ENCODE results near the gene RNF223. TPM values are rescaled to one million over a fixed set of nuclear protein-coding genes. Genes with fewer than 3 reads are reported as not detected.

The RNF223 gene
- not detected for total RNA-seq
- long read RNA-seq: 0 reads

DNA sequence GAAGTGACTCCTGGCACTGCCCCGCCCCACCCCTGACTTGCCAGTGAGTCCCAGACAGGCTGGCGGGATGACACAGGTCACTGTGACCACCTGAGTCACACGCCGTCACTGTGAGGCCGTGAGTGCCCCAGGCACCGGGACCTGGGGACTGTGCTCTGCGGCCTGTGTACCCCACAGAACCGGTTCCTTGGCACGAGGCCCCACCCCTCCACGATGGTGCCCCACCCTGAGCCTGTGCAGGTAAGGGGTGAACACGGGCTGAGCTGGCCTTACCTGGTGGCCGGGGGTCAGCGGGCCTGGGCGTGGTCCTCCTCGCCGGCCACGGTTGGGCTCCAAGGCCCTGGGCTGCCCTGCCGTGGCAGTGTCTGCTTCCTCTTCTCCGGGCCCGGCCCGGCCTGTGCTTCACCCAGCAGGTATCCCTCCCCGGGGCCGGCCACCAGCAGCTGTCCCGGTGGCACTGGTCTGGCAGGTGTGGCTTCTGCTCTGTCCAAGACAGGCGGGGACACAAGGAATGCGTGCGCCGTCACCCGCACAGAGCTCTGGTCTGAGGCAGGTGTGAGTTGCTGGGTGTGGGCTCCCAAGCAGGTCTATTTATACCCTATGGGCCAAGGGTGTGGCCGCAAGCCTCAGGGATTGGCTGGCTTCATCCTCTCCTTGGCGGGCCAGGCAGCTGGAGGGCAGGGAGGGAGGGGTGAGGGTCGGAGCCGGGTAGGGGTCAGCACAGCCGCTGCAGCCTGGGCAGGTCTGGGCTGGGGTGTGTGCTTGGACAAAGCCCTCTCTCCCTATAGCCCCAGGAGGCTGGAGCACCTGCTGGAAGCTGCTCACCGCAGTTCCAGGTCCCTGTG is at the start of gene RNF223:
Gene RNF223, minus strand, starts transcription at position 564 of the 845 bp plus-strand sequence. CDS start 1,740 bp downstream, outside the sequence.
- intact Hi-C loops (cut with DNase I): no loop called here
- DNase-seq: no peak
- ATAC-seq: no peak

DNA sequence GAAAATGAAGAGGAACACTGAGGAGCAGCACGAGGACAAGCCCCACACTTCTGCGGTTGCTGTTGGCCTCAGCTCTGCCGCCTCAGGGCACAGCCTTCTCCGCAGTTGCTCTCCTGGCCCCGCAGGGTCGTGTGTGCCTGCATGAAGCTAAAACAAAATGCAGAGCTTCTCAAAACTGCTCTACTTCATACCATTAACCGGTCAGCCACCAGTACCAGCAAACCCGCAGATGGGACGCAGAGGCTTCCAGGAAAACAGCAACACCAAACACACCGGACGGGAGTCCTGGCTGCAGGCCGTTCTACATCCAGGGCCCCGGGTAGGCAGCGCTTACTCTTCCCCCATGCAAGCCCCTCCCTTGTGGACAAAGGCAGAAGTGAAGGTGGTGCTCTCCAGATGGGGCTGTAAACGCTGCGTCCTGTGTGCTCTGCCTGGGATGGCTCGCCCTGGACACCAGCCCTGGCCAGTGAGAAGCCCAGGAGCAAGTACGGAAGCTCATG is 48.9 kb upstream of the RNF223 start:
- ATAC-seq (no peak), DNase-seq (peak; percentile 16)
- intact Hi-C loops (cut with DNase I): loop anchor here in 1 of 2 donors (2.0 kb wide), 2 partner anchors 130 to 168 kb away; no protein-coding TSS in a partner anchor

DNA sequence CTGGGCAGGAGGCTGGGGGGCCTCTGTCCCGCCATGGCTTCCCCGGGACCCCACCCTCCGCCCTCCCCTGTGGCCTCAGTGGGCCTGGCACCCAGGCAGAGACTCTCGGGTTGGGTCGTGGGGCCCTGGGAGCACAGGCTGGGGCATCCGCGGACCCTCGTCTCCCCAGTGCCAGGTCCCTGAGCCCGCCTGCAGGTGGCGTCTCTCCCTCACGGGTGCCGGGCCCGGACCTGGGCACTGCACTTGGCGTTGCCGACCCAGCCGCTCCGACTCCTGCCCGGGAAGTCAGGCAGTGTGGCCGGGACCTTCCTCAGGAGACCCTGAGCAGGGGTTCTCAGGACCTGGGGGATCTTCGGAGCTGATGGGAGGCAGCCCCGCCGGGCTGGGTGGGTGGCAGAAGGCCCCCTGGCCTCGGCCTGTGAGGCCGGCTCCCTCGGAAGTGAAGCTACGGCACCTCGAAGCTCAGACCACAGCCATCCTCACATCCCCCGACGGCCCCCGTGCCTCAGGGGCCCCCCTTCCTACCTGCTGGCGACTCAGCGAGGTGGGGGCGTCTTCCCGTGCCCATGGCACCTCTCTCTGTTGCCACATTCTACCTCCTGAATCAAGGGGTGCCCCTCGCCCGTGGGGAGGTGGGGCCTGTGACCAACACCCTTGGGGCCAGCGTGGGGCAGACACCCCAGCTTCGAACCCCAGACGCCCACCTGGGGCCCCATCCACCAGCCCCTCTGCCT is 48.1 kb upstream of the RNF223 start:
- peak; percentile 87 for DNase-seq
- ATAC-seq: peak; percentile 94 to 95
- intact Hi-C loops (cut with DNase I): loop anchor here in 1 of 2 donors (2.0 kb wide), 2 partner anchors 131 to 169 kb away; no protein-coding TSS in a partner anchor

DNA sequence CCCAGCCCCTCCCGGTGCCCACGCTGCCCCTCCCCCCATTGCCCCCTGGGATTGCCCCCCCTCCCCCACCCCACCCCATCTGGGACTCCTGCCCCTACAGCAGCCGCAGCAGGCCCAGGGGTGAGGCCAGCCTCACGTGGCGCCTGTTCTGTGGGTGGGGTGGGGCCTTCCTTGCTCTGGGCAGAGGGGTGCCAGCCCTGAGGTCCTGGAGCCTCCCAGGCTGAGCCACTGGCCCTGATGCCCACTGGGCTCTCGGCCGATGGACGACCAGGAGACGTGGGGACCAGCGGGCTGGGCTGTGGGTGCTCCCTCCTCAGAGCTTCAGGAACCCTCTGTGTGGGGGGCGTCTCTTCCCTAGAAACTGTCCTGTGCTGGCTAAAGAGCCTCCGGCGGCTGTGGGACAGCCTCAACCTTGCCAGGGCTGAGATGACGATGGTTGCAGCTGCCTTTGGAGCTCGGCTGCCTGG is 47.5 kb upstream of the RNF223 start:
- ATAC-seq (peak; percentile 13 to 16), DNase-seq (no peak)
- intact Hi-C loops (cut with DNase I): loop anchor here in 1 of 2 donors (2.0 kb wide), 2 partner anchors 131 to 169 kb away; no protein-coding TSS in a partner anchor

DNA sequence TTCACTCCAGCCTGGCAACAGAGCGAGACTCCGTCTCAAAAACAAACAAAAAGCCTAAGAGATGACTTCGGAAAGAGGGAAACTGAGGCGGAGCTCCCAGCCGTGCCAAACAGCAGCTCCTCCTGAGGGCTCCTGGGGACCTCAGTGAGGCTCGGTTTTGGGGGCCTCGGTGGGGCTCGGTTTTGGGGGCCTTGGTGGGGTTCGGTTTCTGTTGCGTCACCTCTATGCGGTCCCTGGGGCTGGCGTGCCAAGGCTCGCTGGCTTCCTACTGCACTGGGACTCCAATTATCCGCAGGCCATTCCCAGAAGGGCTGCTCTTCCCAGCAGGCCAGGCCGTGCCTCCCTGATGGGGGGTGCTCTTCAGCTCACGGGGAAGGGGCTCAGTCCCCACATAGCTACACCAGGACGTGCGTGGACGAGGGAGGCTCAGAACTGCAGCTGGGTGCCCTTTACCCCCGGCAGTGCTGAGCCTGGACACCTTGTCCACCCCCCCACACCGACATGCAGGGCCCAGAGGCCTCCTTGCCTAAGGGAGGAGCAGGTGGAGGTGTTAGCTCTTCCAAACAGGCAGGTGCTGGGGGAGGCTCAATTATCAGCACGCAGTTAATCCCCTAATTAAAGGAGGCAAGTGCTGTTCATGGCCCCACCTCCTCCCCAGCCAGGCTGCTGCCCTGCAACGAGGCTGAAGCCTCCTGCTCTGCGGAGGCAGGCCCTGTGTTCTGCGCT is 46.9 kb upstream of the RNF223 start:
- DNase-seq: peak; percentile 14
- intact Hi-C loops (cut with DNase I): no loop called here
- no peak for ATAC-seq

DNA sequence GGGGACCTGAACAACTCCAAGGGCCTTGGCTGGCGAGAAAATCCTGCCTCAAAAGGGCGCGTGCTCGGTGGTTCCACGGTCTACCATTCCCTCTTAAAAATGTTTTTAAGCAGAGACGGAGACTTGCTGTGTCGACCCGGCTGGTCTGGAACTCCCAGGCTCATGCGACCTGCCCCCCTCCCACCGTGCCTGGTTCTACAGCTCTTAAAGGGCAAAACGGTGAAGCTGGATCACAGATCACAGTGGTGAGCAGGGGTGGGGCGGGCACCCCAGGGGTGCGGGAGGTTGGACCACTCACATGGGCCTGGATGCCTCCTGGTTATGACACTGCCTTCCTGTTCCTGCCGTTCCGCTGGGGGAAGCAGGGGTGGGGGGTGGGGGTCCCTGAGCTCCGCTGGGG is 46.0 kb upstream of the RNF223 start:
- intact Hi-C loops (cut with DNase I): no loop called here
- DNase-seq (peak; percentile 13), ATAC-seq (no peak)

DNA sequence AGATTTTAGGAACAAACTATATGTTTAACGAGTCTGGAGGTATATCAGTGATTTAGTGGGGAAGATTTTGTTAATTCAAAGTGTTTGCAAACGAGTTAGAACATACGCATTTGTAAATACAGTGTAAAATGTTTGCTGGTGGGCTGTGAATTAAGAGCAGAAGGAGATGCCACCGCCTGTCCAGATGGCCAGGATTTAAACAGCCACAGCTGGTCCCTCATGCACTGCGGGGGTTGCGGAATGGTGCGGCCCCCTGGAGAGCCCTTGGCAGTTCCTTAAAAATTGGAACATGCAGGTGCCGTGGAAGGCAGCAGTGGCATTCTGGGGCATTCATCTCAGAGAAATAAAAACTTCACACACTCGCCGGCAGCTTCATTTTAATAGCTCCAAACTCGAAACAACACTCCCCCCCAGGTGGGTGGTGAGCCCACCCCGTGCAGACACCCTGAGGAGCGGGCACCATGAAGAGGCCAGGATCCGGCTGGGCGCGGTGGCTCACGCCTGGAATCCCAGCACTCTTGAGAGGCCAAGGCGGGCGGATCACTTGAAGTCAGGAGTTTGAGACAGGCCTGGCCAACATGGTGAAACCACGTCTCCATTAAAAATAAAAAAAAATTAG is 45.3 kb upstream of the RNF223 start:
- DNase-seq (peak; percentile 15), ATAC-seq (no peak)
- intact Hi-C loops (cut with DNase I): loop anchor here (5.0 kb wide), 2 partner anchors 113 to 128 kb away; partner anchors contain the start of genes B3GALT6 (in 1 of the 2), C1QTNF12 (in 1 of the 2) and SDF4 (in 1 of the 2)

DNA sequence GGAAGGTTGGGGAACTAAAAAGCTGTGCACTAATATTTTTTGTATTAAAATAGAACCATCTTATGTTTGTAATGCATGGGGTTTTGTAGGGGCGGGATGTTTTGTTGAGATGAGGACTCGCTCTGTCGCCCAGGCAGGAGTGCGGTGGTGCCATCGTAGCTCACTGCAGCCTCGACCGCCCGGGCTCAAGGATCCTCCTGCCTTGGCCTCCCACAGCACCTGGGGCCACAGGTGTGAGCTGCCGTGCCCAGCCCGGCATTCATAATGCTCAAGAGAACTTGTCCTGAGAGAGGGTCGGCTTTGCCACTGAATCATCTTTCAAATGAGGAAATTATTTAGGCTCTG is 44.7 kb upstream of the RNF223 start:
- ATAC-seq (no peak), DNase-seq (peak; percentile 17)
- intact Hi-C loops (cut with DNase I): loop anchor here (5.0 kb wide), 2 partner anchors 113 to 128 kb away; partner anchors contain the start of genes B3GALT6 (in 1 of the 2), C1QTNF12 (in 1 of the 2) and SDF4 (in 1 of the 2)

DNA sequence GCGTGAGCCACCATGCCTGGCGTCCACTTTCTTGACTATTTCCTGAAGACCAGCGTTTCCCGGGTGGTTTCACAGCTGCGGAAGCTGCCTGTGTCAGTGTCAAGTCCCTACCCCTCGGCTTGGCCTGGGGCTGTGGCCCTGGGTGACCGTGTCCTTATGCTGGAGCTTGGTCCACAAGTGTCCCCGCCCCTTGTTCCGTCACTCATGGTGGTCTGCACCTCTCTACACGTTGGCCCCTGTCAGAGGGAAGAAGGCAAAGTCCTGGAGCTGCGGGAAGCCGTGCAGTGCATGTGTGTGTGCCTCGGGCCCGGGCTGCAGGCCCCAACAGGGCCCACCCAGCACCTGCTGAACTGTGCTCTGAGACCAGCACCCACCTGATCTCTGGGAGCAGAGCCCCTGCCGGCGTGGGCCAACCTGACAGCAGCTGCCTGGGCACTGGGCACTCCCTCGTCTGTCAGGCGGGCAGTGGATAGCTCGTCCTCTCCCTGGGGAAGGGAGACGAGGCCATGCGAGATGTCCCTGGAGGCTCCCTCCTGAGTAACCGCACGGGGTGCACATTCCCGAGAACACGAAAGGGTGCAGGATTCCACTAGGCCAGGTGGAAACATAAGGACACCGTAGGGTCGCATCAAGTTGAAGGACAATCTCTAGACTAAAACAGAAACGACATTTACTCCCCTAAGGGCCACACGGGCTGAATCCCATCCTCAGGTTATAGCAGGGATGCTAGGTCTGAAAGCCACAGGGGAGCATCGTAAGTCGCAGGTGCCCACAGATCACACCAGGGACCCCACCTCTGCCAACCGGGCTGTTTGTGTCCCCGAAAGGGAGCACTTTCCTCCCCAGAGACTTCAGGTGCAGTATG is 44.1 kb upstream of the RNF223 start:
- peak; percentile 14 for DNase-seq

DNA sequence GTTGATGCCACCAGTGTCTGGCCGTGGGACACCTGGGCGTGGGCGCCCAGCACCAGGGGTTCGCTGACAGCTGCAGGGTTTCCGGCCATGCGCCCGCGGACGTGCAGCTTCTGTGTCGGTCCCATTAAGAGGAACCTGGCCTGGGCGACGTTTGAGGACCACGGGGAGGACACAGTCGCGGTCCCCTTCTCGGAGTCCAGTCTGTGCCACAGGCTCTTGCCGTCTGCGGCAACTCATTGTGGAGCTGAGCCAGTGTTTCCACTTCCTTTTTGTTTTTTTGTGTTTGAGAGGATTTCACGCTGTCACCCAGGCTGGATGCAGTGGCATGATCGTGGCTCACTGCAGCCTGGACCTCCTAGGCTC is 43.3 kb upstream of the RNF223 start:
- DNase-seq: peak; percentile 22
- intact Hi-C loops (cut with DNase I): loop anchor here (5.0 kb wide), 2 partner anchors 115 to 130 kb away; partner anchors contain the start of genes B3GALT6 (in 1 of the 2), C1QTNF12 (in 1 of the 2) and SDF4 (in 1 of the 2)
- ATAC-seq: no peak

More for the DNA sequence above, 44.1 kb upstream of the RNF223 start:
- intact Hi-C loops (cut with DNase I): loop anchor here (5.0 kb wide), 2 partner anchors 114 to 129 kb away; partner anchors contain the start of genes B3GALT6 (in 1 of the 2), C1QTNF12 (in 1 of the 2) and SDF4 (in 1 of the 2)
- ATAC-seq: no peak

DNA sequence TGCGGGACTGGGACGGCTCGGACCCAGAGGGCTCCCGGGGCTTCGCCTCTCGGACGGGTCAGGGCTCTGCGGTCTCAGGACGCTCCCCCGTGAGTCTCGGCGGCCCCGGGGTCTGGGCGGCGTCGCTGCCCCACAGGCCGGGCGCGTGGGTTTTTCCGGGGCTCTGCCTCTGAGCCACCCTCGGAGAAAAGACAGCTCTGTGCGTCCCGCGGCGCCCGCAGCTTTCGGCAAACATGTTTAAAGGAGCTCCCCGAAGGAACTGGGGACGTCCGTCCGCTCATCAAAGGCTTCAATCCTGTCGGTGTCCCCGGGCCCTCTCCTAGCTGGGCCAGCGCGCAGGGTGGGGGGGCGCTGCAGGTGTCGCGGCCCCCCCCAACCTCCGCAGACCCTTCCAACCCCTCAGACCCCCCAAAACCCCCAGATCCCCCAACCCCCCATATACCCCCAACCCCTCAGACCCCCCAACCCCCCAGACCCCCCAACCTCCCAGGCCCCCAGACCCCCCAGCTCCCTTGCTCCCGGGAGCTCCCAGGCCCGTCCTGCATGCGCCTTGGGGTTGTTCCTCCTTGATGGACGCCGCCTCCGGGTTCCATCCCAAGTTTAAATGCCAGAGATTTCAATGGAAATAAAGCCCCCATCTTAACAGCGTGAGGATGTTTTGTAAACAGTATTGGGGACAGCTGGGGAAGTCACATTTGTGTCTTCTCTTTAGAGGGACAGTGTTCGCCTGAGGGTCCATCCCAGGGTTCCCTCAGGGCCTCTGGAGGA is 42.8 kb upstream of the RNF223 start:
- DNase-seq (peak; percentile 18), ATAC-seq (no peak)
- intact Hi-C loops (cut with DNase I): loop anchor here (5.0 kb wide), 2 partner anchors 115 to 130 kb away; partner anchors contain the start of genes B3GALT6 (in 1 of the 2), C1QTNF12 (in 1 of the 2) and SDF4 (in 1 of the 2)

DNA sequence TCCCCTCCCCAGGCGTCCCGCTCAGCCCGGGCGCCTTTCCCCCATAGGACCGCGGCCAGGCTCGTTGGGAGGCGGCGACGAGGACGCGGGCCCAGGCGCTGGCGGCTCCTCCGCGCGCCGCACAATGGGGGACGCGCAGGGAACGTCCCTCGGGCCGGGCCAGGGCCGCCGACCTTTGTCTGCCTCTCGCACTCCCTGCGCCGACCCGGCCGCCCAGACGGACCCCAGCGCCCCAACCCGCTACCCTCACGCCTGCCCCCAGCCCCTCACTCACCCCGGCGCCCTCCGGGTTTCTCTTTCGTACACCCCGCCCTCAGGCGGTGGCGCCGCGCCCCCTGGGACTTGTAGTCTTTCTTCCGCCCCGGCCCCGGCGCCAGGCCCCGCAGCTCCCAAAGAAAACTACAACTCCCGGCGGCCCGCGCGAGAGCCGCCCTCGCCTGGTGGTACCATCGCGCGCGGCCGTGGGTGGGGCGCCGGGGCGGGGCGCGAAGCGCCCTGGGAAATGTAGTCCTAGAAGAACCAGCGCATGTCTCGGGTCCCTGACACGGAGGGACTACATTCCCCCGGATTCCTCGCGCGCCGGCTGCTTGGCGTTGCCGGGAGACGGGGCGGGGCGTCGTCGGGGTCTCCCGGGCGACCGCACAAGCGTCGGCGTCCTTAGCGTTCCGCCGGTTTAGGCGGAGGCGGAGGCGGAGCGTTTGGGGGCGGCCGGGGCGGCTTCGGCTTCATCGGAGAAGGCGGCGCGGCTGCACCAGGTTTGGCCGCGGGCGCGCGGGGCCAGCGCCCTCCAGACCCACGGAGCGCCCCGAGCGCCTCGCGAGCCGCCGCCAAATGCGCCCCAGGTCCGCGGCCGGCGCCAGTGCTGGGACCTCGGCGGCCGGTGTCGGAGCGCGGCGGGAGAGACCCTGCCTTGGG is 41.9 kb upstream of the RNF223 start, which contains the start of gene C1orf159:
Gene C1orf159, minus strand, starts transcription at position 304 of the 915 bp plus-strand sequence. CDS start 24,546 bp downstream, outside the sequence.
- DNase-seq: peak; percentile 99
- ATAC-seq: peak; percentile 99
- intact Hi-C loops (cut with DNase I): loop anchor here (5.0 kb wide), 2 partner anchors 116 to 131 kb away; partner anchors contain the start of genes B3GALT6 (in 1 of the 2), C1QTNF12 (in 1 of the 2) and SDF4 (in 1 of the 2)

DNA sequence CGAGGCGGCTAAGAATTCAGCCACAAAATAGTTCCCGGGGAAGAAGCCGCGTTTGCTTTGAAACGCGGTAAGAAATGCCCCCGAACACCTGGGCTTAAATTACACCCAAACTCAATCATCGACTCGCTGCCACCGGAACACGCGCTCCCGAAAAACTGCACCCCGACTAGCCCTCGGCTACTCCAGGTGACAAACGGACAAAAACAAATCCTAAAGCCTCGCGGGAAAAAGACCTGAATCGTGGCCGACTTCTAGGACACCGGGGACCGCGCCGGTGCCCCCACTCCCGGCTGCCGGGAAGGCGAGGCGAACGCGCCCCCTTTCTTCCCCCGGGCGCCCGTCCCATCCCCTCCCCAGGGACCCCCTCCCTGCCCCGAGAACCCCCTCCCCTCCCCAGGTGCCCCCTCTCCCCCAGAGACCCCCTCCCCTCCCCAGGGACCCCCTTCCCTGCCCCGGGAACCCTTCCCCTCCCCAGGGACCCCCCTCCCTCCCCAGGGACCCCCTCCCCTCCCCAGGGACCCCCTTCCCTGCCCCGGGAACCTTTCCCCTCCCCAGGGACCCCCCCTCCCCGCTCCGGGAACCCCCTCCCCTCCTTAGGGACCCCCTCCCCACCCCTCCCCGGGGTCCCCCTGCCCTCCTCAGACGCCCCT is 41.2 kb upstream of the RNF223 start:
- intact Hi-C loops (cut with DNase I): loop anchor here (5.0 kb wide), 2 partner anchors 117 to 132 kb away; partner anchors contain the start of genes B3GALT6 (in 1 of the 2), C1QTNF12 (in 1 of the 2) and SDF4 (in 1 of the 2)
- peak; percentile 16 for DNase-seq
- ATAC-seq: no peak

DNA sequence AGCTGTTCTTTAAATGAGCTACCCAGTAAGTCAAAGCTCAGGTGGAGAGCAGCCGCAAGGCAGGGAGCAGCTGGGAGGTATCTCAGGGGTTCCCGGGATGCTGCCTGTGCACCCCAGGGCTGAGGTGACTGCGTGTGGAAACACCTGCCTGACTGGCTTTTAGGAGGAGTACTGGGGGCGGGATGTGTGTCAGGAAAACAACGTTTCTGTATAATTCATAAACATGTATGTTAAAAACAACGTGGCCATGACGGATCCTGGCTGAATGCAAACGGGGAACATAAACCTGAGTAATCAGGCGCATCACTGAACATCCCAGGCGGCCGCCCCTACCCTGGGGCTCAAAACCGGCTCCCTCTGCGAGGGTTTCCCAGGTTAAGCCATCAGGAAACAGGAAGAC is 40.3 kb upstream of the RNF223 start:
- no peak for ATAC-seq
- intact Hi-C loops (cut with DNase I): no loop called here
- peak; percentile 14 for DNase-seq
